H1 (cell line): ENCODE measurements around the gene CD300LG.

Source experiments
- CBX5 ChIP-seq: fragments of 300-800, 300-1000 bp; sonication (generic); IDR thresholded peaks from 2 replicates; pipeline ENCODE4 v1.7.1; 2016; ENCODE audit warnings: antibody characterized with exemption, low read length, low read depth
- EGR1 ChIP-seq: IDR thresholded peaks from 2 replicates; pipeline ENCODE4 v1.6.1; 2011; ENCODE audit warnings: low read depth, low read length, borderline replicate concordance
- JUN ChIP-seq: IDR thresholded peaks from 2 replicates; pipeline ENCODE4 v1.6.1; 2011; ENCODE audit warnings: low read depth, mild to moderate bottlenecking, improper control_type of control experiment, low read length

GRCh38 chr17:43900183-43900857, 53.3 kb downstream of the CD300LG start:
- TF ChIP-seq CBX5 (no peak), JUN (no peak), EGR1 (no peak)
